ENCODE measurements around the gene EGLN1.

- no peak for TF ChIP-seq CTCF (IDR thresholded peaks at IDR 0.05 in 8 of 11, conservative IDR thresholded peaks at IDR 0.05 in 3 of 11)
- no peak for TF ChIP-seq POLR2A (IDR thresholded peaks at IDR 0.05)
These were observed 26.8 kb downstream of the EGLN1 start for GRCh38 chr1:231395076-231395997.

All from spleen (tissue), 7 donors.